Lung (tissue), 12 donors: ENCODE data around the gene ATP6V1G3. TPM values are rescaled to one million over a fixed set of nuclear protein-coding genes. Genes with fewer than 3 reads are reported as not detected.
"Not testable (repeated sequence)": the region's sequence is repeated elsewhere in the genome, so short reads cannot be mapped to it uniquely, and the experiment has no call there.

Experiments used
- ATAC-seq: fragments of 200-7000 bp; cut with Tn5 transposase; one replicate; pipeline ENCODE4 v1.9.1; 2020; ENCODE audit warnings: moderate number of reproducible peaks; ENCODE audit not compliant: insufficient read depth, low FRiP score
- DNase-seq, 3 donors: peaks; one replicate each; pipeline ENCODE4 v3.0.0-alpha.2; 2013 to 2017
- H3K27ac ChIP-seq, 2 donors: one replicate each; pipeline ENCODE4 v1.5.1; 2013; ENCODE audit warnings: mild to moderate bottlenecking in 2 of 2, moderate library complexity in 2 of 2, control low read depth in 1 of 2, inconsistent platforms in 1 of 2, low read depth in 1 of 2, low read length in 1 of 2
- H3K27me3 ChIP-seq, 3 donors: one replicate each; pipeline ENCODE4 v1.5.1; 2013; ENCODE audit warnings: low read length in 2 of 3; ENCODE audit not compliant: control insufficient read depth in 3 of 3, insufficient read depth in 3 of 3
- H3K36me3 ChIP-seq, 4 donors: one replicate each; pipeline ENCODE4 v1.5.1; 2013; ENCODE audit warnings: low read length in 4 of 4, mild to moderate bottlenecking in 1 of 4, moderate library complexity in 1 of 4; ENCODE audit not compliant: control insufficient read depth in 4 of 4, insufficient read depth in 4 of 4
- H3K4me1 ChIP-seq, 5 donors: one replicate each; pipeline ENCODE4 v1.5.1; 2013; ENCODE audit warnings: low read length in 5 of 5, mild to moderate bottlenecking in 2 of 5, moderate library complexity in 1 of 5; ENCODE audit not compliant: control insufficient read depth in 5 of 5, insufficient read depth in 5 of 5
- H3K4me3 ChIP-seq: one replicate; pipeline ENCODE4 v1.5.1; 2013; ENCODE audit warnings: mild to moderate bottlenecking, control low read depth, moderate library complexity
- H3K9ac ChIP-seq, 2 donors: one replicate each; pipeline ENCODE4 v1.5.1; 2013; ENCODE audit warnings: low read length in 2 of 2, control low read depth in 1 of 2; ENCODE audit not compliant: insufficient read depth in 1 of 2
- H3K9me3 ChIP-seq, 4 donors: one replicate each; pipeline ENCODE4 v1.5.1; 2013; ENCODE audit warnings: low read length in 3 of 4, mild to moderate bottlenecking in 1 of 4, moderate library complexity in 1 of 4; ENCODE audit not compliant: control insufficient read depth in 4 of 4, insufficient read depth in 3 of 4
- WGBS, 2 donors: extraction: QIAGEN DNeasy Blood & Tissue Kit; methylation state at CpG; one replicate each; pipeline ENCODE4 v1.1.7; 2013; 5-methylcytosine and 5-hydroxymethylcytosine counted together
- polyA plus RNA-seq, 2 donors: library from polyadenylated mRNA; stranded (reverse); fragments of 200-250 nt; gene quantifications; one replicate each; pipeline ENCODE4 v1.2.1, GENCODE V29; 2013
- total RNA-seq, 2 donors: library from RNA; depleted of rRNA in 1 of 2; stranded (reverse); fragments of >200 nt in 1 of 2; gene quantifications; one replicate each; pipeline ENCODE4 v1.2.1, GENCODE V29; 2014 to 2021
- TF ChIP-seq, protein P1 (sequence below): IDR thresholded peaks from 2 replicates; pipeline ENCODE4 v1.5.1; 2012; ENCODE audit warnings: mild to moderate bottlenecking; ENCODE audit errors: control extremely low read depth, extremely low read depth
- donor health status: control.
- donor health status: control.
- donor health status: Bipolar disorder and iron deficiency.
- donor health status: healthy.
- donor health status: DM: yes; HTN: yes; CAD: no.

The ATP6V1G3 gene
- total and polyA plus RNA-seq, 4 donors: not detected

- ATAC-seq (no peak), DNase-seq (no peak)
- H3K4me3 ChIP-seq: no peak overlapping the region
- no peaks in the 10 kb centered on the region for H3K36me3 ChIP-seq
- no peak overlapping the region for H3K27ac ChIP-seq
- no peak overlapping the region for H3K9ac ChIP-seq
- TF ChIP-seq, protein P1, sequence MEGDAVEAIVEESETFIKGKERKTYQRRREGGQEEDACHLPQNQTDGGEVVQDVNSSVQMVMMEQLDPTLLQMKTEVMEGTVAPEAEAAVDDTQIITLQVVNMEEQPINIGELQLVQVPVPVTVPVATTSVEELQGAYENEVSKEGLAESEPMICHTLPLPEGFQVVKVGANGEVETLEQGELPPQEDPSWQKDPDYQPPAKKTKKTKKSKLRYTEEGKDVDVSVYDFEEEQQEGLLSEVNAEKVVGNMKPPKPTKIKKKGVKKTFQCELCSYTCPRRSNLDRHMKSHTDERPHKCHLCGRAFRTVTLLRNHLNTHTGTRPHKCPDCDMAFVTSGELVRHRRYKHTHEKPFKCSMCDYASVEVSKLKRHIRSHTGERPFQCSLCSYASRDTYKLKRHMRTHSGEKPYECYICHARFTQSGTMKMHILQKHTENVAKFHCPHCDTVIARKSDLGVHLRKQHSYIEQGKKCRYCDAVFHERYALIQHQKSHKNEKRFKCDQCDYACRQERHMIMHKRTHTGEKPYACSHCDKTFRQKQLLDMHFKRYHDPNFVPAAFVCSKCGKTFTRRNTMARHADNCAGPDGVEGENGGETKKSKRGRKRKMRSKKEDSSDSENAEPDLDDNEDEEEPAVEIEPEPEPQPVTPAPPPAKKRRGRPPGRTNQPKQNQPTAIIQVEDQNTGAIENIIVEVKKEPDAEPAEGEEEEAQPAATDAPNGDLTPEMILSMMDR: no peak
- H3K27me3 ChIP-seq: no peaks in the 10 kb centered on the region
- no peaks in the 10 kb centered on the region for H3K9me3 ChIP-seq
- 84 to 88% methylated on average over 1 of the region's 1 CpG for WGBS, 2 donors
- no peaks in the 10 kb centered on the region for H3K4me1 ChIP-seq
Observed at GRCh38 chr1:198483006-198483405, 57.5 kb downstream of the ATP6V1G3 start.

GRCh38 chr1:198481661-198482060, 58.8 kb downstream of the ATP6V1G3 start:
- no peaks in the 10 kb centered on the region for H3K36me3 ChIP-seq
- no peaks in the 10 kb centered on the region for H3K9me3 ChIP-seq
- WGBS, 2 donors: 90 to 94% methylated on average over 1 of the region's 1 CpG
- no peak overlapping the region for H3K9ac ChIP-seq
- H3K4me1 ChIP-seq: no peaks in the 10 kb centered on the region
- no peak overlapping the region for H3K27ac ChIP-seq
- no peak overlapping the region for H3K4me3 ChIP-seq
- H3K27me3 ChIP-seq: no peaks in the 10 kb centered on the region
- DNase-seq (no peak), ATAC-seq (no peak)
- TF ChIP-seq, protein P1: no peak

DNA sequence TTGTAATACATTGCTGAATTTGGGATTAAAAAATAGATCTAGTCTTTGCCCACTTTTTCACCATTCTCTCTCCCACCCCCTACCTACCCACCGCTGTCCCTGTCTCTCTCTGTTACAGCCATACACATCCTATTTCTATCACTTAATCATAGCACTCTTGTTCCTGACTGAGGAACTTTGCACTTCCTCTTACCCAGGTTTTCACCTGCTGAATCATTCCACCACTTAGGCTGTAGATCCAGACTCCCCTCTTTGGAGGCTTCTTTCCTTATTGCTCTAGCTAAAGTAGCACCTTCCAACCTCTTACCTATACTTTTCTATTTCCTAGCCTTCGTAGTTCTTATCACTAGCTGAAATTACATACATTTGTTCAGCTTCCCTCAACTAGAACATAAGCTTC, 59.6 kb downstream of the ATP6V1G3 start:
- H3K4me1 ChIP-seq: no peaks in the 10 kb centered on the region

DNA sequence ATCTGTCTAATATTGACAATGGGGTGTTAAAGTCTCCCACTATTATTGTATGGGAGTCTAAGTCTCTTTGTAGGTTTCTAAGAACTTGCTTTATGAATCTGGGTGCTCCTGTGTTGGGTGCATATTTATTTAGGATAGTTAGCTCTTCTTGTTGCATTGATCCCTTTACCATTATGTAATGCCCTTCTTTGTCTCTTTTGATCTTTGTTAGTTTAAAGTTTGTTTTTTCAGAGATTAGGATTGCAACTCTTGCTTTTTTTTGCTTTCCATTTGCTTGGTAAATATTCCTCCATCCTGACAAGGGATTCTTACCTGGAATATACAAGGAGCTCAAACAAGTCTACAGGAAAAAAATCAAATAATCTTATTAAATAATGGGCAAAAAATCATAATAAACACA, 63.1 kb downstream of the ATP6V1G3 start:
- H3K9me3 ChIP-seq, H3K36me3 ChIP-seq, H3K27ac ChIP-seq, H3K4me3 ChIP-seq, DNase-seq, ATAC-seq, H3K27me3 ChIP-seq, H3K4me1 ChIP-seq, H3K9ac ChIP-seq: not testable (repeated sequence)

More for the DNA sequence above, 59.6 kb downstream of the ATP6V1G3 start:
- 48 to 72% methylated on average over 2 of the region's 2 CpGs for WGBS, 2 donors
- Histone ChIP-seq H3K9me3 (no peaks in the 10 kb centered on the region), H3K9ac (no peak overlapping the region), H3K36me3 (no peaks in the 10 kb centered on the region), H3K27ac (no peak overlapping the region), H3K27me3 (no peaks in the 10 kb centered on the region), H3K4me3 (no peak overlapping the region)
- DNase-seq (no peak), ATAC-seq (no peak)
- TF ChIP-seq, protein P1: no peak

Other genes with a start within 250 kb of the ATP6V1G3 start
- 10 to 100 TPM; 82.9 to 89.3 TPM for gene PTPRC, start 98.4 kb upstream of the ATP6V1G3 start, total RNA-seq
- gene PTPRC, start 98.4 kb upstream of the ATP6V1G3 start, polyA plus RNA-seq: 100 to 1,000 TPM in 1 of 2 donors, 1 to 10 TPM in 1; 8.2 to 142 TPM